Stimulated activated CD4-positive, alpha-beta T cell treated with anti-CD3 and anti-CD28 coated beads, Interleukin-1b, Interleukin-23, amount 100 ng/mL, for 24 hours (primary cell): ENCODE data around the gene XRCC3.
A peak's percentile ranks its signal among the peaks of the same experiment; 100 is the strongest.
"Not testable (repeated sequence)": the region's sequence is repeated elsewhere in the genome, so short reads cannot be mapped to it uniquely, and the experiment has no call there.

Experiments
- DNase-seq, 4 experiments: peaks; one replicate each; pipeline ENCODE4 v3.0.0-alpha.2; 2020; ENCODE audit warnings: low read depth in 4 of 4, low spot score in 1 of 4

The XRCC3 gene

DNA sequence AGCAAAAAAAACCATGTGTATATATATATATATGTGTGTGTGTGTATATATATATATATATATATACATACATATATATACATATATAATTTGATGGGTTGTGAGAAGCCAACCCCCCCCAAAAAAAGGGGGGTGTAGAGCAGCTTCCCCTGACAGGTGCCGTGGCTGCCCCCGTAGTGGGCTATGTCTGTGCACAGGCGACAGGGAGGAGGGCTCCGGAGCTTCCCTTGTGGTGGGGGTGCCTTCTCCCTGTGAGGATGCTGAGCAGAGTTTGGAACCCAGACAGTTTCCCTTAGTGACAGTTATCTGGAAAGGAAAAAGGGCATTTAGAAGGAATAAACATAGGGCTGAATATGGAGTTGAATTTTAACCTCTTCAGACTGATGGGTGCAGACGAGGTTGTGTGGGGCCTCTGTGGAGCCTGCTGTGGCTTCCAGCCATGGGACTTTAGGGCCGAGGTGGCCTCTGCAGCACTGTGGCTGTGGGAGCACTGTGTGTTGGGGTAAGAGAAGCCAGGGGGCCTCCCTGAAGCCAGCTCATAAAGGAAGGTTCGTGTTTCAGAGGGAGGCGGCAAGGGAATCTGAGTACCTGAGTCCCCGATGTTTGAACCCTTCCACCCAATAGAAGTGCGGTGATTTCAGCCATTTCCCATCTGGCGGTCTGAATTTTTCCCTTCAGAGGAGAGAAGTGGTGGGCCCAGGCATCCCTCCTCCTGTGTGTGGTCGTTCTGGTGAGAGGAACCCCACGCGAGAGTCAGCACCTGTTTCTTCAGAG lies 19.8 kb downstream of the XRCC3 start:
- DNase-seq, result no peak

GRCh38 chr14:103694572-103695026 lies 20.7 kb downstream of the XRCC3 start:
- no peak for DNase-seq

DNA sequence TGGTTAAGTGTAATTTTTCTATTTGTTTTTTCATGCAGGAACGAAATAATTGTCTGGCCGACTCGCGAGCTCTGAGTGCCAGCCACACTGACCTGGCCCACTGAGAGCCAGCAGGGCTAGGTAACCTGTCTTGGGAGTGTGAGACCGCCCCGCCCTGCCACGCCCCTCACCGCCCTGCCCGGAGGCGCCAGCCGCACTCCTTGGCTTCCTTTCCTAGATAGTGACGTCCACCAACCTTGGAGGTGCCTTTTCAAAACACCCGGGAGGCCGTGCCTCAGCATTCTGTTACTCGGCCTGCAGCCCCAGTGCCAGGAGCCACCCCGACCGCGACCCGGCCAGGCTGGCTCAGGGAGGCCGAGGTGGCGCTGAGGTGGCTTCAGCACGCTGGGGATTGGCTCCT lies 21.7 kb downstream of the XRCC3 start:
- DNase-seq, result no peak

GRCh38 chr14:103692871-103693270 lies 22.4 kb downstream of the XRCC3 start:
- no peak for DNase-seq

DNA sequence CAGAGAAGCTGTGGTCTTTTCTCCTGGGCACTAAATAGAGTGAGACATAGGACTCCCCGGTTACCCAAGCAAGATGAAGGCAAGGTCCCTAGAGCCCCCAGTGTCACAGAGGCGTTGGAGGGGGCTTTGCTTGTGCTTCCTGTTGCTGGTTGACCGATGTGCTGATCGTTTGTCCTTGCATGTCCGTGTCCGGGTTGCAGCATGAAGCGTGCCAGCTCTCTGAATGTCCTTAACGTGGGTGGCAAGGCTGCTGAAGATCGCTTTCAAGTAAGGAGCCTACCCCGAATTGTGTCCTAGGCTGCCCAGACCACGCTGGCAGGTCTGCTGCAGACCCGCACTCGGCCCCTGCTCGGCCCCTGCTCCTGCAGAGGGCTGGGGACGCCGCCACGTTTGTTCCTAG lies 23.1 kb downstream of the XRCC3 start:
- no peak for DNase-seq

DNA sequence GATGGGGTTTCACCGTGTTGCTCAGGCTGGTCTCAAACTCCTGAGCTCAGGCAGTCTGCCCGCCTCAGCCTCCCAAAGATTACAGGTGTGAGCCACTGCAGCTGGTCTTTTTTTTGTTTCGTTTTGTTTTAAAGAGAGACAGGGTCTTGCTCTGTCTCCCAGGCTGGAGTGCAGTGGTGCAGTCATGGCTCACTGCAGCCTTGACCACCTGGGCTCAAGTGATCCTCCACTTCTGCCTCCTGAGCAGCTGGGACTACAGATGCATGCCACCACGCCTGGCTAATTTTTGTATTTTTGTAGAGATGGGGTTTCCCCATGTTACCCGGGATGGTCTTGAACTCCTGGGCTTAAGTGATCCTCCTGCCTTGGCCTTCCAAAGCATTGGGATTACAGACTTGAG lies 23.6 kb downstream of the XRCC3 start:
- DNase-seq, result not testable (repeated sequence)

- no peak for DNase-seq
Observed at GRCh38 chr14:103690332-103690731, 24.9 kb downstream of the XRCC3 start.

DNA sequence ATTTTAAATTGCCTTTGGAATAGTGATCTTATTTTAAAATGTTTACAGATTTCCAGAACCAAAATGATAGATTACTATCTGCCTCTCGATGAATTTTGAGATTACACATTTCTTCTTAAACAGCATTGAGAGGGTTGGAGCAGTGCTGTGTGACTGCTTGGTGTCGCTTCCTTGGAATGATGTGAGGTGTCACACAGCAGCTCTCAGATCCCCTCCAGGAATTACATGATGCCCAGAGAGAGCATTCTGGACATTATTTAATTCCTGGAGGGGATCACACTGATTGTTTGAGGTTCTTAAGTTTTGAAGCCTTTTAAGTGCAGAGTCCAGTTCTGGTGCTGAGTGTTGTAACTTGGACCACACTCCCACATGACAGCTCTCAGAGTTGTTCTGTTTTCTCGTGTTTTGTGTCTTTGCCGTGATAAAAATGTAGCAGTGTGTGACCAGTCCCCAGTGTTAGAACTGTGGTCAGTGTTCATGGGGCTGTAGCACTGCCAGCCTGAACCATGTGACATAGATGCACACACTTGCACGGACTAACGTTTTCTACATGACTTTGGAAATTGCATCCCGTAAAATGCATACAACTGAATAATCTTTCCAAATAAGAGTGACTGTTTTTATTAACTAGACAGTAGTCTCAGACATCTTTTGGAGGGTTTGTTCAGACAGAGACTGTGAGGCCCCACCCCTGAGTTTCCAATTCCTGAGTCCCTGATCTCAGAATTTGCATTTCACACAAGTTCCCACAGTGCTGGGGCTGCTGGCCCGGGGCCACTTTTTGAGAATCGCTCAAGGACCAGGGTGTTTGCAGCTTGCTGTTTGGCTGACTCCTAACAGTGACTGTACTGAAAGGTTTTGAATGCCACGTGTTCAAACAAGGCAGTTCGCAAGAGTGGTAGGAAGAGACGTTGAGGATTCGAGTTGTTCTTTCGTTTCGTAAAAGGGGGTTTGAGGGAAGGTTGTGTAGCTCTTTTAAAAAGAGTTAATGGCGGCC lies 26.0 kb downstream of the XRCC3 start:
- DNase-seq, result no peak

- DNase-seq, result no peak
Observed at GRCh38 chr14:103688441-103688840, 26.8 kb downstream of the XRCC3 start.

DNA sequence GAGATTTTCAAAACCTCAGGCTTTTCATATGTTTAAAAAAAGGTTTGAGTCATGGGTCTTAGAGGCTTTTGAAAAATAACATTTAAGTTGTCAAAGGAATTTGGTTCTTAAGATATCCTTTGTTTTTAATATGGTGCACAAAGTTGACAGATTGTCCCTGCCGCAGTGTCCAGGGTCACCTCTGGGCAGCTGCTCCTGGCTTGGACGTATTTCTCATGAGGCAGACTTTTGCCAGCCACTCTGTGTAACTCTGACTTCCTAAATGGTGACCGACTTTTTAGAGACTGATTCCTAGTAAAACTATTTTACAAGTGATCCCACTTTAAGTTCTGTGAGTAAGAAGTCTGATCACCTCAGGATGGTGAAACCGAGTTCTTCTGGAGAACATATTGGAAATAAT lies 27.5 kb downstream of the XRCC3 start:
- no peak for DNase-seq

DNA sequence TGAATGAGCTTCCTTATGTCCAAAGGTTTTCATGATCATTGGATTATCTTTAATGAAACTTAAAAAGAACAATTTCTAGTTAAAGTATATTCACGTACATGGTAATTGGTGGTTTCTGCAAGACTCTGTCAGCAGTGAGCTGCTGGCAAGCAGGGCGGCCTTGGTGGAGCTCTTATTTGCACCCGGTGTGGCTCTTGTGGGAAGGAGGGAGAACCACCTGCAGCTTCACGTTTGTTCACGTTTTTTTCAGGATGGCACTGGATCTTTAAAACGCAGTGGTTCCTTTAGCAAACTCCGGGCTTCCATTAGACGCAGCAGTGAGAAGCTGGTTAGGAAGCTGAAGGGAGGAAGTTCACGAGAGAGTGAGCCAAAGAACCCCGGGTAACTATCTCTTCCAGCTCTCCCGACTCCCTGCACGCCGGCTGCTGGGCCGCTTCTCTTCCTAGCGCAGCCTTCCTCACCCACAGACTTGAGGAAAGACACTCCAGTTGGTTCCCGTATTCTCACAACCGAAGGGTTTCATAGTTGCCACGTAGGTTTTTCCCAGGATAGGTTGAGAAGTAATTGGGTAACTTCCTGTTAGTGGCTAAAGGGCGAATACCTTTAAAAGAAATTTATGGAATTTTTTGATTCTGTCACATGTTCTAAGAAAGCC lies 28.3 kb downstream of the XRCC3 start:
- DNase-seq, result no peak

DNA sequence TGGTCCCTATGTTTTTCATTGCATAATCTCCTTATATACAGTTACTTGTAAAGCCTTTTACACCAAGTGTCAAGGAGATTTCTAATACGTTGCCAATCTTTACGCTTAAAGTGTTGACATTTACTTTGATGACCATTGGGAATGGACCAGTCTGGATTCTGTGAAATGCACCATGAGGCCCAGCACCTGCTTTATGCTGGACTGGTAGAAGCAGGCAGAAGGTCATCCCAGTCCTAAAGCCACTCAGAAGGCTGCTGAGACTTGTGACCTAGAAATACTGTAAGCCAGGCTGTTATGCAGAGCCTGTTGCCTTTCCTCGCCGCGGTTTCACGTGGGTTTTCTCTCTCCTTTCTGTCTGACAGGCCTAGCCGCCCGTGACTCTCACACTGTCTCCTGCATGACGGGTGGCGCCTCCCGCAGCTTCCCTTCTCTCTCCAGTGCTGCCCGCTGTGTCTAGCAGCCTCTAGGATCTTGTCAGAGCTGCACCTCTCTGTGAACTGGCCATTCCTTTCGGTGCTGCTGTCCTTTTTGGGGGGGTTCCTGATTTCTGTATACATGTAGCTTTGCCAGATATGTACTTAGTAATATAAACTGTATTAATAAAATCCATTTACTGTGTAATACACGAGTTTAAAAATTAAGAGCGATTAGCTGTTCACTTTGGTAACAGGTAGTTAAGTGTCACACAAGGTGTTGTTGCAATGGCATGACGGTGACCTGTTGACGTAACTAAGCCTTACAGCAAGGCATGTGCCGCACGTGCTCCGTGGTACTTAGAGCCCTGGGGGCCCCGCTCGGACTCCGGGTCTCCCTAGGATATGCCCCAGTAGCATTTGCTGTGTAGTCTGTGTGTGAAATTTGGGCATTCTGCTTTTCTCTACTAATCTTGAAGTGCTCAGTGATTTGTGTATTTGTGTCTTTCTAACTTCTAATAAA lies 29.7 kb downstream of the XRCC3 start:
- DNase-seq, result no peak

- no peak for DNase-seq
Observed at GRCh38 chr14:103684871-103685270, 30.4 kb downstream of the XRCC3 start.

DNA sequence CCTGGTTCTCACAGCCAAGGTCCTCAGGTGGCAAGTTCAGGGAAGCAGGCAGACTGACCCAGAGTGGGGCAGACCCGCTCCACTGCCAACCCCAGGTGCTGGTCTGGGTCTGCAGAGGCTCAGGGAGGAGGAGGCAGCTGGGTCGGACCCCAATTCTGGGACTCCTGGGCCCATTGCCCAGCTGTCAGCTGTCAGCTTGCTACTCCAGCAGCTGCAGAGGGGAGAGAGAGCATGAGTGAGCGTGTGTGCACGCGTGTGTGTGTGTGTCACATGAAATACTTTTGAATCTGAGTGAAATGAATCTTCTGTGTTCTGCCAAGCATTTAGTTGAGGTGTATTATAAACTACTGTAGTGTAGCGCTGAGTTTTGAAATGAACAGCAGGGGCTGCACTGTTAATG lies 30.8 kb downstream of the XRCC3 start:
- DNase-seq, result no peak

DNA sequence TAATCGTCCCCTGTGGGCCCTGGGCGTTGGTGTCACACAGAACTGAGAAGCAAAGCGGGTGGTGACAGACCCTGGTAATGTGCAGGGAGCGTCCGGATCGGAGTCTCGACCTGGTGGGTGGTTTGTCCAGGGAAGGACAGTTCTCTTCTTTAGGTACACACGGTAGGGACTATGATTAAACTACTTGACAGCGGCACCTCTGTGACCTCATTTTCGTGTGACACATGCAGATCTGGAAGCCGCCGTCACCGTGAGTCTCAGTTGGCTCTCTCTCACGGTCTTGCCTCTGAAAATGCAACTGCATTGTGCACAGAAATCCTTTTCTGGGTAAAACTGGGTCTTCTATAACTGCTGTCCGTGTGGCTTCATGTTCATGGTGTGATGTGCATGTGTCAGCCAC lies 32.1 kb downstream of the XRCC3 start:
- no peak for DNase-seq

- DNase-seq, result no peak
Observed at GRCh38 chr14:103680491-103681231, 34.6 kb downstream of the XRCC3 start.

DNA sequence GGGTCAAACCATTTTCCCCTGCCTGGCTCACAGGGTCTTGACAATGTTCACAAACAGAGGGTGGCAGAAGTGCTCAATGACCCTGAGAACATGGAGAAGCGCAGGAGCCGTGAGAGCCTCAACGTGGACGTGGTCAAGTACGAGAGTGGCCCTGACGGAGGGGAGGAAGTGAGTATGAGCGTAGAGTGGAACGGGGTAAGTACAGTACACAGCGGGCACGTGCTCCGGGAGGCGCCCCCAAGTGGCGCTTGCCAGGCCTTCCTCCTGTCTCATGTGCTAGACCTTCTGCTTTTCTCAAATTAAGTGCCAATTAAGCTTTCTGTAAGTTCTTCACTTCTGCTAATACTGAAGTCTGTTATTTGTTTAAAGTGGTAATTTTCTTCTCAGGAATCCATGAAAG lies 35.9 kb downstream of the XRCC3 start:
- DNase-seq, result peak in 2 of 4 experiments; percentile 18 to 41

GRCh38 chr14:103676881-103677675 lies 38.2 kb downstream of the XRCC3 start:
- DNase-seq, result no peak

DNA sequence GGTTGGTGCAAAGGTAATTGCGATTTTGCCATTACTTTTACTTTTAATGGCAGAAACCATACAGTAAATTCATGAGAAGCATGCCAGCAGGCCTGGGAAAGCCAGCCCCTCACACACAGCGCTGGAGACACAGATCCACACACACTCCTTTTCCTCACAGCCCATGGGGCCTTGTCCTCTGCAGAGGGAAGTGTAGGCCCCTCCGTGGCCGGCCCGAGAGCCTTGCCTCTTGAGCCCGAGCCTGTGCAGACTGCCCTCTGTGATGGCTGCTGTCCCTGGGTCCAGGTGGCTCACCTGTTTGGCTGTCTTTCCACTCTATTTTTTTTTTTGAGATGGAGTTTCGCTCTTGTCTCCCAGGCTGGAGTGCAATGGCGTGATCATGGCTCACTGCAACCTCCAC lies 39.3 kb downstream of the XRCC3 start:
- no peak for DNase-seq
